ENCODE measurements around the gene RAF1.
"Not testable (repeated sequence)": the region's sequence is repeated elsewhere in the genome, so short reads cannot be mapped to it uniquely, and the experiment has no call there.

RAF1 gene

GRCh38 chr3:12675115-12675810, 11.3 kb upstream of the RAF1 start:
- DNase-seq (ENCODE audit: low read depth) = no peak

GRCh38 chr3:12673956-12674736, 10.2 kb upstream of the RAF1 start:
- DNase-seq (ENCODE audit: low read depth) = not testable (repeated sequence)

- no peak for DNase-seq (ENCODE audit: low read depth)
These were observed 7.2 kb upstream of the RAF1 start for GRCh38 chr3:12671120-12671450.

DNA sequence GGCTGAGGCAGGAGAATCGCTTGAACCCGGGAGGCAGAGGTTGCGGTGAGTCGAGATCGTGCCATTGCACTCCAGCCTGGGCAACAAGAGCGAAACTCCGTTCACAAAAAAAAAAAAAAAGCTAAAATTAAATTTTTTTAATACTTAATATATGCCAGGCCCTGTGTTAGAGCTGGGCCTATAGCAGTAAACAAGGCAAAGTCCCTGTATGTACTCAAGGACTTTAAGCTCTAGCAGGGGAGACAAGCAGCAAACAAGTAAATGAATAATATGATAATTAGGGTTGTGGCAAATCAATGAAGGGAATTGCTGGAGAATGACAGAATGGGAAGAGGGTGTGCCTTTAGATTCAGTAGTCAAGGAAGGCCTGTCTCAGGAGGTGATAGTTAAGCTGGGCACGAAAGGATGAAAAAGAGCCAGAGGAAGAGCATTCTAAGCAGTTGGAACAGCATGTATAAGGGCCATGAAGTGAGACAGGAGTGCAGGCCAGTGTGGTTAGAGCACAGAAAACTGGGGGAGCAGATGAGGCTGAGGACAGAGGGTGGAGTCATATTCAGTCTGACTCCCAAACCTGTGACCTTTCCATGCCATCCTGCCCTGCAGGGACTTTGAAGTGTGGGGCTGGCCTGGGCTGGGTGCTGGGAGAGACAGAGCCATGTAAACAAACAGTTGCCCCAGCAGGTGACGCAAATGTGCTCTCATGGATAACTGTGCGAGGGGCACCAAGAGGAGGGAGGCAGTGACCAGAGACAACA, 6.6 kb upstream of the RAF1 start:
- no peak for DNase-seq (ENCODE audit: low read depth)

DNA sequence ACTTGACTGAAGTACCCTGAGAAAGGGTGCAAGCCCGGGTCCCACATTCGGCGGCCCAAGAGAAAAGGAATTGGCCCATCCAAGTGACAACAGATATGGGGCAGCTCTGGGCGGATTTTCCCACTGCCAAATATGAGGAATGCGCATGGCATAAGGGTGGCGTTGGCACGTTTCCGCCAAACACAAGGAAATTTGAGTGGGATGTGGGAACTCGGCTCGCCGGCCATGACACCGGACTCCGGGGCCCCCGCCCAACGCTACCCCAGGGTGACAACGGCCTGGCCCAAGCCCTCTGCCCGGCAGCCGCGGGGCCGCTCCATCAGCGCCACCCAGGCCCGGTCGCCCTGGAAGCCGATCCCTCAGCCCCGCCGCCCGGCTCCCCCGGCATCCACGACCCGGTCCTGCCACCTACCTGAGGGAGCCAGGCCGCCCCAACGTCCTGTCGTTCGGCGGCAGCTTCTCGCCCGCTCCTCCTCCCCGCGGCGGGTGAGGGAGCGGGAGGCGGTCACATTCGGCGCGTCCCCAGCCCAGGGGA, 449 bp downstream of the RAF1 start:
- no peak for DNase-seq (ENCODE audit: low read depth)

GRCh38 chr3:12662593-12663400, 1.1 kb downstream of the RAF1 start:
- peak; percentile 9 for DNase-seq (ENCODE audit: low read depth)

DNA sequence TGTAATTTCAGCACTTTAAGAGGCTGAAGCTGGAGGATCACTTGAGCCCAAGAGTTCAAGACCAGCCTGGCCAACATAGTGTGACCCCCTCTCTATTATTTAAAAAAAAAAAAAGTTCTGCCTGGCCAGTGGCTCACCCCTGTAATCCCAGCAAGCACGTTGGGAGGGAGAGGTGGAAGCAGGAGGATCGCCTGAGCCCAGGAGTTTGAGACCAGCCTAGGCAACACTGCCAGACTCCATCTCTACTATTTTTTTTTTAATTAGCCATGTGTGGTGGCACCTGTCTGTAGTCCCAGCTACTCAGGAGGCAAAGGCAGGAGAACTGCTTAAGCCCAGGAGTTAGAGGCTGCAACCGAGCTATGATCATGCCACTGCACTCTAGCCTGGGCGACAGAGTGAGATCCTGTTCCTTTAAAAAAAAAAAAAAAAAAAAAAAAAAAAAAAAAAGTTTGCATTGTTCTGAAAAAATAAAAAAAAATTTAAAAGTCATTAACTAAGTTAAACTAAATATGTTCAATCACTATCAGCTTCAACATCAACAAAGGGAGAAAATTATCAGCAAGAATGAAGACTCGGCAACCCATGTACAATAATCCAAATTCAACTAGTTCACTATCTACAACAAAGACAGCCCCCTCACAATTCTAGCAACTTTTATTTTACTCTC, 1.9 kb downstream of the RAF1 start:
- no peak for DNase-seq (ENCODE audit: low read depth)

- DNase-seq (ENCODE audit: low read depth) = not testable (repeated sequence)
These were observed 2.5 kb downstream of the RAF1 start for GRCh38 chr3:12661375-12661774.

- DNase-seq (ENCODE audit: low read depth) = no peak
These were observed 3.7 kb downstream of the RAF1 start for GRCh38 chr3:12660196-12660595.

DNA sequence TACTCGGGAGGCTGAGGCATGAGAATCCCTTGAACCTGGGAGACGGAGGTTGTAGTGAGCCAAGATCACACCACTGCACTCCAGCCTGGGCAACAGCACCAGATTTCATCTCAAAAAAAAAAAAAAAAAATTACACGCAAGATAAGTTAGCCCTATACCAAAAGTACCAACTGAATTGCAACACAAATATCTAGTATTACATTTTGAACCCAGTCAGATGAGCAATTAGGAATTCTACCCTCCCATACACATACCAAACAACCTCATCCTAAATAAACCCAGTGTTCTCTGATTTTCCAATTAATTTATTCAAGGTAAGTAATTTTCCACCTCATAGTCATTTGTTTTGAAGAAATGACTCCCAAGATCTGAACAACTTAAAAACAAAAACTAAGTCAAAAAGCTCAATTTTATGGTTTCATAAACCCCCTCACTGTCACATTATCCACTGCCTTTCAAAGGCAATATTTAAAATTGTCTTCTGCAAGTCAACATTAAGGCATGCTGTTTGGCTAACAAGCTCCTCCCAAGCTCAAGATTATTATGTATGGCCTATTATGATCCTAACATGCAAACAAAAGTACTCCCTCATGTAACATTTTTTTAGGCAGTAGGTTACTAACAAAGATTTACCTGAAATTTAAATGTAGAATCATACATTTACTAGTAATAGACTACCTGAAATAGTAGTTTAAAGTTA, 4.5 kb downstream of the RAF1 start:
- no peak for DNase-seq (ENCODE audit: low read depth)

- DNase-seq (ENCODE audit: low read depth) = no peak
These were observed 5.3 kb downstream of the RAF1 start for GRCh38 chr3:12658593-12659058.

GRCh38 chr3:12656850-12657249, 7.1 kb downstream of the RAF1 start:
- no peak for DNase-seq (ENCODE audit: low read depth)

GRCh38 chr3:12656193-12656592, 7.7 kb downstream of the RAF1 start:
- DNase-seq (ENCODE audit: low read depth) = no peak

- no peak for DNase-seq (ENCODE audit: low read depth)
These were observed 8.2 kb downstream of the RAF1 start for GRCh38 chr3:12655701-12656100.

DNA sequence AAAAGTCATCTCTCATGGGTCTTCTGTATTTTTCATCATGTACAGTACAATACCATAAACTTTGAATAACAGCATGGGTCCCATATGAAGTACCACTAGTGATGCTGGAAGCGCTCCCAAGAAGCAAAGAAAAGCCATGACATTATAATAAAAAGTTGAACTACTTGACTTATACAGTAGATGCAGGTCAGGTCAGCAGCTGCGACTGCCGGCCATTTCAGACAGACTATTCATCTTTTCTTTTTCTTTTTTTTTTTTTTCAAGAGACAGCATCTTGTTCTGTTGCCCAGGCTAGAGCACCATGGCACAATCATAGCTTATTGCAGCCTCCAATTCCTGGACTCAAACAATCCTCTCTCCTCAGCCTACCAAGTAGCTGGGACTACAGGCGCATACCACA, 10.2 kb downstream of the RAF1 start:
- no peak for DNase-seq (ENCODE audit: low read depth)

GRCh38 chr3:12648384-12648959, 15.4 kb downstream of the RAF1 start:
- DNase-seq (ENCODE audit: low read depth) = no peak

GRCh38 chr3:12644331-12644937, 19.5 kb downstream of the RAF1 start:
- no peak for DNase-seq (ENCODE audit: low read depth)

DNA sequence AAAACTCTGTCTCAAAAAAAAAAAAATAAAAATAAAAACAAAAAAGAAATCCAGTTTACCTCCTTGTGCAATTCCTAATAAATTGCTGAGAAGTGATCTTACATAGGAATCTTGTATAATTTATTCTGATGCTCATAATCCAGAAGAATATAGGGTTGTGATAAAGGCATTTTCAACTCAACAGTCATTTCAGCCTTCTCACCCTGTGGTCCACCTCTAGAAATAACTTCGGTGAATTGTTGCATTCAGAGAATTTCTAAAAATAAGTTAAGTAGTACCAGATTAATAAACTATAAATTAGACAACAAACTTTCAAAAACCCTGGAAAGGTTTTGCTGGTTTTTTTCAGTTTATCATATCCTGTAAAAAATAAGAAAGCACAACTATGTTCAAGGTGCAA, 20.2 kb downstream of the RAF1 start:
- DNase-seq (ENCODE audit: low read depth) = no peak

DNA sequence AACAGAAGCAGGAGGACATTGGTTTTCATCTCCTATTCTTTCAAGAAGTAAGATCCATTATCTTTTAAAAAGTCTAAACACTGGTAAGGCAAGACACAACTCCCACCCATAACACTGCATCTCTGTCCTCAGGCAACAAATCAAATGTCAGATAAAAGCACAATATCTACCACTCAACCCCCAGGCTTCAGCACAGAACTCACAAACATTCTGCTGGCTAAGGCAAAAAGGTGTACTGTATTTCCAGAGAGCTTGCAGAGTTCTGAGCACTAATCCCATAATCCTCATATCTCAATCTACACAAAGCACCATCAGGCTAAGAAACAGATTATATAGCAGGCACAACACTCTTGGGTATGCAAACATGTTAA, 20.9 kb downstream of the RAF1 start:
- no peak for DNase-seq (ENCODE audit: low read depth)

DNA sequence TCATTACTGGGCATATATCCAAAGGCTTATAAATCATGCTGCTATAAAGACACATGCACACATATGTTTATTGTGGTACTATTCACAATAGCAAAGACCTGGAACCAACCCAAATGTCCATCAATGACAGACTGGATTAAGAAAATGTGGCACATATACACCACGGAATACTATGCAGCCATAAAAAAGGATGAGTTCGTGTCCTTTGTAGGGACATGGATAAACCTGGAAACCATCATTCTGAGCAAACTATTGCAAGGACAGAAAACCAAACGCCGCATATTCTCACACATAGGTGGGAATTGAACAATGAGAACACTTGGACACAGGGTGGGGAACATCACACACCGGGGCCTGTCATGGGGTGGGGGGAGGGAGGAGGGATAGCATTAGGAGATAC, 23.1 kb downstream of the RAF1 start:
- DNase-seq (ENCODE audit: low read depth) = not testable (repeated sequence)

All from activated T-cell treated with anti-CD3 and anti-CD28 coated beads for 24 hours (primary cell).